Skeletal muscle tissue (tissue), 4 donors: ENCODE results near the gene GNB3. TPM values are rescaled to one million over a fixed set of nuclear protein-coding genes. Genes with fewer than 3 reads are reported as not detected.
A peak's percentile ranks its signal among the peaks of the same experiment; 100 is the strongest.

ENCODE experiments used
- H3K27ac ChIP-seq: one replicate; pipeline ENCODE4 v1.7.0; 2013; ENCODE audit warnings: mild to moderate bottlenecking, low read depth, low read length, inconsistent platforms
- H3K27me3 ChIP-seq, 3 donors: one replicate each; pipeline ENCODE4 v1.7.0; 2013; ENCODE audit warnings: low read length in 3 of 3; ENCODE audit not compliant: control insufficient read depth in 3 of 3, insufficient read depth in 3 of 3
- H3K36me3 ChIP-seq, 3 donors: one replicate each; pipeline ENCODE4 v1.7.0; 2013; ENCODE audit warnings: low read length in 3 of 3; ENCODE audit not compliant: control insufficient read depth in 3 of 3, insufficient read depth in 3 of 3
- H3K4me1 ChIP-seq, 3 donors: one replicate each; pipeline ENCODE4 v1.7.0; 2013; ENCODE audit warnings: low read length in 3 of 3, mild to moderate bottlenecking in 3 of 3; ENCODE audit not compliant: control insufficient read depth in 3 of 3, insufficient read depth in 3 of 3
- H3K4me3 ChIP-seq, 3 donors: one replicate each; pipeline ENCODE4 v1.7.0; 2013; ENCODE audit warnings: low read length in 3 of 3
- H3K9ac ChIP-seq, 3 donors: one replicate each; pipeline ENCODE4 v1.7.0; 2013; ENCODE audit warnings: low read length in 3 of 3, mild to moderate bottlenecking in 3 of 3, moderate library complexity in 2 of 3, low read depth in 1 of 3
- H3K9me3 ChIP-seq, 3 donors: one replicate each; pipeline ENCODE4 v1.7.0; 2013; ENCODE audit warnings: low read length in 3 of 3; ENCODE audit not compliant: control insufficient read depth in 3 of 3
- total RNA-seq: library from RNA; depleted of rRNA; stranded (reverse); fragments of >200 nt; gene quantifications from one replicate; pipeline ENCODE4 v1.2.3, GENCODE V29; 2014
- donor health status: Osteomylitis.

GNB3 gene
- total RNA-seq, 1 donor from 2014 or later = 3.7 TPM

DNA sequence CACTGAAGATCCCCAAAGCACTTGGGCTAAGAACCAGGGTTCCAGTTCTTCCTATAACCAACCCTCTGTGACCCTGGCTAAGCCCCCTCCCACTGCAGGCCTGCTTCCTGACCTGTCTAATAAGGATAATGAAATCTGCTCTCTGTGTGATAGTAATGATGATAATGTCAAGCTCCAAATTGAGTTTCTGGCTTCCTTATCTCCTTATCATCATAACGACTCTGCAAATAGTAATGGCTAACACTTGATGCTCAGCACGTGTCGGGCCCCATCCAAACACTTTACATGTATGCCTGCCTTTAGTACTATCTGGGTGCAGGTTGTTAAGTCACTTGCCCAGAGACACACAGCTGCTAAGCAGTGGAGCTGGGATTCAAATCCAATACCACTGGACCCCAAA, 24.1 kb upstream of the GNB3 start:
- Histone ChIP-seq H3K4me1 (peaks cover 0 to 6% (median 5%) of the 10 kb centered on the region in 3 donors), H3K9ac (no peak overlapping the region), H3K4me3 (no peak overlapping the region), H3K27me3 (peaks cover 6 to 28% (median 9%) of the 10 kb centered on the region in 3 donors), H3K9me3 (no peaks in the 10 kb centered on the region), H3K27ac (no peak overlapping the region), H3K36me3 (no peaks in the 10 kb centered on the region)

DNA sequence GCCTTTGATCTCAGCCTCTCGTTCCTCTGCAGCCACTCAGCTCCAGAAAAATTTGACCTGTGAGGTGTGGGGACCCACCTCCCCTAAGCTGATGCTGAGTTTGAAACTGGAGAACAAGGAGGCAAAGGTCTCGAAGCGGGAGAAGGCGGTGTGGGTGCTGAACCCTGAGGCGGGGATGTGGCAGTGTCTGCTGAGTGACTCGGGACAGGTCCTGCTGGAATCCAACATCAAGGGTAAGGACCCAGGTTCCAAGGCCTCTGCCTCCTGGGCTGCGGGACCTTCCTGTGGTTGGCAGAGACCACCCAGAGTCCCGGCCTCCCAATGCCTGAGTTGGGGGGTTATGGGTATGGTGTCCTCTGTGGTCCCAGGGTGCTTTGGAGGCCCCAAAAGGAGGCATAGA, 23.6 kb upstream of the GNB3 start:
- H3K27me3 ChIP-seq = peaks cover 9 to 32% (median 10%) of the 10 kb centered on the region in 3 donors
- H3K4me1 ChIP-seq = peaks cover 3 to 10% (median 9%) of the 10 kb centered on the region in 3 donors
- no peaks in the 10 kb centered on the region for H3K9me3 ChIP-seq
- no peaks in the 10 kb centered on the region for H3K36me3 ChIP-seq
- H3K9ac ChIP-seq = no peak overlapping the region
- H3K27ac ChIP-seq = no peak overlapping the region
- H3K4me3 ChIP-seq = no peak overlapping the region

DNA sequence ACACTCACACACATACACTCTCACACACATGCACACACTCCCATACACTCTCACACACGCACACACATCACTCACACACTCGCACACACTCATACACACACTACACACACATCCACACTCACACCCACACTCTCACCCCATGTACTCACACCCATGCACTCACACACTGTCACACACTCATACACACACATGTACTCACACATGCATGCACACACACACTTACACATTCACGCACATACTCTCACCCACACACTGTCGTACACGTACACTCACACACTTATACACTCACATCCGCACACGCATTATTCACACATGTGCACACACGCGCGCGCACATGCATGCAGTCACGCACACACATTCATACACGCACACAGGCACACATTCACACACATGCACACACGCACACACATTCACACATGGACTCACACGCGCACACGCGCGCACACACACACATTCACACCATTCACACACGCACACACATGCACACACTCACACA, 23.0 kb upstream of the GNB3 start:
- Histone ChIP-seq H3K4me3 (no peak overlapping the region), H3K9me3 (no peaks in the 10 kb centered on the region), H3K27ac (no peak overlapping the region), H3K27me3 (peaks cover 13 to 38% (median 13%) of the 10 kb centered on the region in 3 donors), H3K36me3 (no peaks in the 10 kb centered on the region), H3K9ac (no peak overlapping the region), H3K4me1 (peaks cover 7 to 14% (median 11%) of the 10 kb centered on the region in 3 donors)

DNA sequence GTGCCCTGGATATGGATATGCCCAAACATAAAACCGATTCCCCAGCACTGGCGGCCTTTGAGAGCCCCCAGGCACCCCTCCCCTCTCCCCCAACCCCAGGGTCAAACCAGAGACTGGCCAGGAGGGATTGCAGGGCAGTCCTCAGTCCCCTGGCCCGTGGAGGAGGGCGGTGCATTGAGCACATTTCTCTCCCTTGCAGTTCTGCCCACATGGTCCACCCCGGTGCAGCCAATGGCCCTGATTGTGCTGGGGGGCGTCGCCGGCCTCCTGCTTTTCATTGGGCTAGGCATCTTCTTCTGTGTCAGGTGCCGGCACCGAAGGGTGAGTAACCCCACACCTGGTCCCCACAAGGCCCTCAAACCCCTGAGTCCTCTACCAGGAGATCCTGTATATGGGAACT, 22.5 kb upstream of the GNB3 start:
- H3K9me3 ChIP-seq = no peaks in the 10 kb centered on the region
- no peaks in the 10 kb centered on the region for H3K36me3 ChIP-seq
- peaks cover 17 to 43% (median 17%) of the 10 kb centered on the region in 3 donors for H3K27me3 ChIP-seq
- no peak overlapping the region for H3K4me3 ChIP-seq
- H3K27ac ChIP-seq = no peak overlapping the region
- no peak overlapping the region for H3K9ac ChIP-seq
- peaks cover 7 to 14% (median 11%) of the 10 kb centered on the region in 3 donors for H3K4me1 ChIP-seq

DNA sequence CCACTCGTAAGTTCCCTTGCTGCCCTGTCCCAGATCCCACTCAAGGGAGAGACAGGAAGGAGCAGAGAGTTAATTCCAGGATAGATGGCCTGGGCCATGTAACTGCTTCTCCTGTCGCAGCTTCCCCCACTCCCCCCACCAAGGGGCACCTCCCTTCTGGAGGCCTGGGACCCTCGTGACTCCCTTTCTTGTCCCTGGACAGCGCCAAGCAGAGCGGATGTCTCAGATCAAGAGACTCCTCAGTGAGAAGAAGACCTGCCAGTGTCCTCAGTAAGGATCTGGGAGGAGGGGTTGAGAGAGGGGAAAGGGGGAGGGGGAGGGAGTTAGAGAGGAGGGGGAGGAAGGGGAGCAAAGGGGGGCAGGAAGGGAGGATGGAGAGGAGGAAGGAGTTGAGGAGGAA, 22.1 kb upstream of the GNB3 start:
- H3K27me3 ChIP-seq = peaks cover 21 to 47% (median 21%) of the 10 kb centered on the region in 3 donors
- no peak overlapping the region for H3K4me3 ChIP-seq
- peaks cover 7 to 14% (median 11%) of the 10 kb centered on the region in 3 donors for H3K4me1 ChIP-seq

DNA sequence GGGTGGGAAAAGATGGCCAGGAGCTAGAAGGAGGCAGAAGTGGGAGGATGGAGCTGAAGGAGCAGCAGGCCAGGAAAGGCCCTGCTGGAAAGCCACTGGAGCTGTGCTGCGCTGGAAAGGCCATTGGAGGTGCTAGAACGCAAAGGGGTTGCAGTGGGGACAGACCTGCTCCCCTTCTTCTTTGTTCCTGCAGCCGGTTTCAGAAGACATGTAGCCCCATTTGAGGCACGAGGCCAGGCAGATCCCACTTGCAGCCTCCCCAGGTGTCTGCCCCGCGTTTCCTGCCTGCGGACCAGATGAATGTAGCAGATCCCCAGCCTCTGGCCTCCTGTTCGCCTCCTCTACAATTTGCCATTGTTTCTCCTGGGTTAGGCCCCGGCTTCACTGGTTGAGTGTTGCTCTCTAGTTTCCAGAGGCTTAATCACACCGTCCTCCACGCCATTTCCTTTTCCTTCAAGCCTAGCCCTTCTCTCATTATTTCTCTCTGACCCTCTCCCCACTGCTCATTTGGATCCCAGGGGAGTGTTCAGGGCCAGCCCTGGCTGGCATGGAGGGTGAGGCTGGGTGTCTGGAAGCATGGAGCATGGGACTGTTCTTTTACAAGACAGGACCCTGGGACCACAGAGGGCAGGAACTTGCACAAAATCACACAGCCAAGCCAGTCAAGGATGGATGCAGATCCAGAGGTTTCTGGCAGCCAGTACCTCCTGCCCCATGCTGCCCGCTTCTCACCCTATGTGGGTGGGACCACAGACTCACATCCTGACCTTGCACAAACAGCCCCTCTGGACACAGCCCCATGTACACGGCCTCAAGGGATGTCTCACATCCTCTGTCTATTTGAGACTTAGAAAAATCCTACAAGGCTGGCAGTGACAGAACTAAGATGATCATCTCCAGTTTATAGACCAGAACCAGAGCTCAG, 21.4 kb upstream of the GNB3 start:
- Histone ChIP-seq H3K4me3 (no peak overlapping the region), H3K27ac (no peak overlapping the region), H3K27me3 (peaks cover 19 to 49% (median 26%) of the 10 kb centered on the region in 3 donors), H3K36me3 (no peaks in the 10 kb centered on the region), H3K4me1 (peaks cover 7 to 14% (median 11%) of the 10 kb centered on the region in 3 donors), H3K9me3 (no peaks in the 10 kb centered on the region), H3K9ac (no peak overlapping the region)

More for the DNA sequence above, 22.1 kb upstream of the GNB3 start:
- Histone ChIP-seq H3K27ac (no peak overlapping the region), H3K9me3 (no peaks in the 10 kb centered on the region), H3K9ac (no peak overlapping the region), H3K36me3 (no peaks in the 10 kb centered on the region)

DNA sequence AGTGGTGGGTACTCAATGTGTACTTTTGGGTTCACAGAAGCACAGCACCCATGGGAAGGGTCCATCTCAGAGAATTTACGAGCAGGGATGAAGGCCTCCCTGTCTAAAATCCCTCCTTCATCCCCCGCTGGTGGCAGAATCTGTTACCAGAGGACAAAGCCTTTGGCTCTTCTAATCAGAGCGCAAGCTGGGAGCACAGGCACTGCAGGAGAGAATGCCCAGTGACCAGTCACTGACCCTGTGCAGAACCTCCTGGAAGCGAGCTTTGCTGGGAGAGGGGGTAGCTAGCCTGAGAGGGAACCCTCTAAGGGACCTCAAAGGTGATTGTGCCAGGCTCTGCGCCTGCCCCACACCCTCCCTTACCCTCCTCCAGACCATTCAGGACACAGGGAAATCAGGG, 20.6 kb upstream of the GNB3 start:
- Histone ChIP-seq H3K27ac (no peak overlapping the region), H3K27me3 (peaks cover 20 to 50% (median 33%) of the 10 kb centered on the region in 3 donors), H3K36me3 (no peaks in the 10 kb centered on the region), H3K9ac (no peak overlapping the region), H3K9me3 (no peaks in the 10 kb centered on the region), H3K4me3 (no peak overlapping the region), H3K4me1 (peaks cover 11 to 14% (median 11%) of the 10 kb centered on the region in 3 donors)

DNA sequence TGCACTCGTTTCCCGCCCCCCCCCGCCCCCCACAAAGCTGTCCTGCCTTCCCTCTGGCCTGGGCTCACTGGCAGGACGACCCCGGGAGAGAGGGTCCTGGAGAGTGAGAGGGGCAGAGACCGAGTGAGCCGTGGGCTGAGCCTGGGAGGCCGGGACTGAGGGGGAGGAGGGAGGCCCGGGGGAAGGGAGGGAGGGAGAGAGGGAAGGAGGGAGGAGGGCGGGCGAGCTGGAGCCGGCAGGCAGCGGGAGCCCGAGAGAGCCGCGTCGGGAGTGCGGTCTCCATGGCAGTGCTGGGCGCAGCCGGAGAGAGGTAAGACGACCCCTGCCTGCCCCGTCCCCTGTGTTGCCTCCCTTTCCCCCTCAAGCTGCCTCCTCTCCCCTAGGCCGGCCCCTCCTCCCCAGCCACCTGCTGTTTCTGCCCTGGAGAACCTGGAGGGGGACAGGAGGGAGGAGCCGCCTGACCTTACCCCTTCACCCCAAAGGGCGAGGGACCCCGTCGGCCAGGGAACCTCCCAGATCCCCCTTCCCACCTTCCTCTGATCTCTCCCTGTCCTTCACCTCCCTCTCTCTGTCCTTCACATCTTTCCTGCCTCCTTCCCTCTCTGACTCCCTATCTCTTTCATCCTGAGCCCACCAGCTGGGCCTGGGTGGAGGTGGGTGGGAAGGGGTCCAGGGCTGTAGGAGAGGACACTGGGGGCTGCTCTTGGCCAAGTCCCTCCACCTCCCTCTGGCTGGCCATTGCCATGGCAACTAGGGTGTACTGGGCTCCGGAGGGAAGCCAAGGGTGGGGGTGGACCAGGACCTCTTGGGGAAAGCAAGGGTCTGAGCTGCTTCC, 18.9 kb upstream of the GNB3 start, which contains the start of gene GPR162:
TSS of gene GPR162 (plus strand) at position 231 of the 835 bp plus-strand sequence. CDS start 2,078 bp downstream, outside the sequence.
- H3K9me3 ChIP-seq = no peaks in the 10 kb centered on the region
- no peaks in the 10 kb centered on the region for H3K36me3 ChIP-seq
- peak within 1 kb of the TSS; percentile 43 to 52 (median 43) for H3K4me3 ChIP-seq
- peaks cover 32 to 63% (median 49%) of the 10 kb centered on the region in 3 donors for H3K27me3 ChIP-seq
- peak within 1 kb of the TSS; percentile 30 for H3K27ac ChIP-seq
- H3K4me1 ChIP-seq = peaks cover 13 to 18% (median 15%) of the 10 kb centered on the region in 3 donors
- peak within 1 kb of the TSS in 2 of 3 donors; percentile 23 to 45 for H3K9ac ChIP-seq

DNA sequence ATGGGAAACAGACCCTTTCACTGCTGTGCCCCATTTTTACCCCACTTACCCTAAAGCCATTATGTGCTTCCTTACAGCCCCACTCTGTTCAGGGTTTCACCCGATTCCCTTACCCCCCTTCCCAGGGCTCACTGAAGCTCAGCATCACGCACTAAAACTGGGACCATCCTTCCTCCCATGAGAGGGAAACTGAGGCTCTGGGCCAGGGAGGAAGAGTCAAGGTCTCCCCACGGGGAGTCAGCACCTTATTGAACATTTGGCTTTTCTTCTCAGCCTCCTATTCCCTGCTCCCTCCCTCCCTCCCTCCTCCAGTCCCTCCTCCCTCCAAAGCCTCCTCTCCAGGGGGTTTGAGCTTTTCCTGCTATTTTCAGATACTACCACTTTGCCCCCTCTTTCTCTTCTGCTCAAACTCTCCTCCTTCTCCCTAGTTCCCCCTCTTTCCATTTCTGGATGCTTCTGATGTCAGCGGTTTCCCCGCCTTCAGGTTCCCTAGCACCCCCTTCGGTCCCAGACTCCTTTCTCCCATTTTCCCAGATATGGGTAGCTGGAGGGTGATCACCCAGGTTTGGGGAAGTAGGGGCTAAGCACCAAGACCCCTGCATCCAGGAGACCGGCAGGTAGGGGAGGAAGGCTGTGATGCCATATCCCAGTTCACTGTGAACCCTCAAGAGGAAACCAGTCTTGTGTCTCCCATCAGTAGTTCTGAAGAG, 18.1 kb upstream of the GNB3 start:
- peaks cover 32 to 70% (median 57%) of the 10 kb centered on the region in 3 donors for H3K27me3 ChIP-seq
- H3K9me3 ChIP-seq = no peaks in the 10 kb centered on the region
- H3K27ac ChIP-seq = no peak overlapping the region
- peak overlapping the region in 1 of 3 donors; percentile 43 for H3K4me3 ChIP-seq
- H3K4me1 ChIP-seq = peaks cover 21 to 25% (median 23%) of the 10 kb centered on the region in 3 donors
- H3K36me3 ChIP-seq = no peaks in the 10 kb centered on the region
- H3K9ac ChIP-seq = peak overlapping the region in 1 of 3 donors; percentile 45
